ENCODE measurements around the gene RAB1A.

Gene RAB1A

GRCh38 chr2:65136253-65136652 lies 6.3 kb upstream of the RAB1A start:
- TF ChIP-seq FOXM1 (IDR thresholded peaks at IDR 0.05; ENCODE audit: borderline replicate concordance, low read depth), result no peak
- TF ChIP-seq NFIC (IDR thresholded peaks at IDR 0.05), result no peak
- no peak for TF ChIP-seq CEBPB (IDR thresholded peaks at IDR 0.05)
- TF ChIP-seq RAD21 (IDR thresholded peaks at IDR 0.05; ENCODE audit: low read depth), result no peak
- no peak for TF ChIP-seq ZBTB7A (IDR thresholded peaks at IDR 0.05; ENCODE audit: low read depth)
- TF ChIP-seq MAX (IDR thresholded peaks at IDR 0.05), result no peak
- TF ChIP-seq USF1 (IDR thresholded peaks at IDR 0.05), result no peak
- TF ChIP-seq CREB1 (IDR thresholded peaks at IDR 0.05; ENCODE audit: low read depth), result no peak
- no peak for TF ChIP-seq TCF12 (IDR thresholded peaks at IDR 0.05; ENCODE audit: low read depth)
- TF ChIP-seq REST (IDR thresholded peaks at IDR 0.05; ENCODE audit: low read depth), result no peak
- no peak for TF ChIP-seq YY1 (IDR thresholded peaks at IDR 0.05; ENCODE audit: low read depth)

- TF ChIP-seq EP300 (IDR thresholded peaks at IDR 0.05; ENCODE audit: borderline replicate concordance) (no peak), CEBPB (IDR thresholded peaks at IDR 0.05) (no peak), CREB1 (IDR thresholded peaks at IDR 0.05; ENCODE audit: low read depth) (no peak), NFIC (IDR thresholded peaks at IDR 0.05) (no peak), TEAD4 (IDR thresholded peaks at IDR 0.05) (no peak), TCF12 (IDR thresholded peaks at IDR 0.05; ENCODE audit: low read depth) (no peak), RAD21 (IDR thresholded peaks at IDR 0.05; ENCODE audit: low read depth) (no peak)
These were observed 4.3 kb upstream of the RAB1A start for GRCh38 chr2:65134158-65134557.

GRCh38 chr2:65133626-65134025 lies 3.7 kb upstream of the RAB1A start:
- no peak for TF ChIP-seq NFIC (IDR thresholded peaks at IDR 0.05)

GRCh38 chr2:65130664-65131175 lies 814 bp upstream of the RAB1A start:
- no peak for TF ChIP-seq USF1 (IDR thresholded peaks at IDR 0.05)
- TF ChIP-seq ZBTB7A (IDR thresholded peaks at IDR 0.05; ENCODE audit: low read depth), result no peak
- no peak for TF ChIP-seq CREB1 (IDR thresholded peaks at IDR 0.05; ENCODE audit: low read depth)
- no peak for TF ChIP-seq TCF12 (IDR thresholded peaks at IDR 0.05; ENCODE audit: low read depth)
- TF ChIP-seq EGR1 (IDR thresholded peaks at IDR 0.05), result no peak
- TF ChIP-seq CEBPB (IDR thresholded peaks at IDR 0.05), result no peak; the same call in 1 of the 2 replicates
- TF ChIP-seq REST (IDR thresholded peaks at IDR 0.05; ENCODE audit: low read depth), result no peak
- TF ChIP-seq NFIC (IDR thresholded peaks at IDR 0.05), result no peak
- TF ChIP-seq TAF1 (IDR thresholded peaks at IDR 0.05; ENCODE audit: low read depth), result no peak
- TF ChIP-seq YY1 (IDR thresholded peaks at IDR 0.05; ENCODE audit: low read depth), result no peak
- no peak for TF ChIP-seq EP300 (IDR thresholded peaks at IDR 0.05; ENCODE audit: borderline replicate concordance)
- TF ChIP-seq RAD21 (IDR thresholded peaks at IDR 0.05; ENCODE audit: low read depth), result no peak
- no peak for TF ChIP-seq MAX (IDR thresholded peaks at IDR 0.05)
- TF ChIP-seq TEAD4 (IDR thresholded peaks at IDR 0.05), result no peak
- TF ChIP-seq FOXM1 (IDR thresholded peaks at IDR 0.05; ENCODE audit: borderline replicate concordance, low read depth), result no peak

- TF ChIP-seq ZBTB7A (IDR thresholded peaks at IDR 0.05; ENCODE audit: low read depth) (peak; percentile 43; the same call in 1 of the 2 replicates), RAD21 (IDR thresholded peaks at IDR 0.05; ENCODE audit: low read depth) (no peak)
These were observed 550 bp downstream of the RAB1A start for GRCh38 chr2:65129286-65129825.

GRCh38 chr2:65128297-65129190 lies 1.4 kb downstream of the RAB1A start:
- no peak; the same call in 1 of the 2 replicates for TF ChIP-seq USF1 (IDR thresholded peaks at IDR 0.05)
- TF ChIP-seq ZBTB7A (IDR thresholded peaks at IDR 0.05; ENCODE audit: low read depth), result no peak
- TF ChIP-seq TEAD4 (IDR thresholded peaks at IDR 0.05), result no peak
- TF ChIP-seq MAX (IDR thresholded peaks at IDR 0.05), result no peak
- TF ChIP-seq REST (IDR thresholded peaks at IDR 0.05; ENCODE audit: low read depth), result no peak
- no peak for TF ChIP-seq CEBPB (IDR thresholded peaks at IDR 0.05)
- no peak for TF ChIP-seq RAD21 (IDR thresholded peaks at IDR 0.05; ENCODE audit: low read depth)
- TF ChIP-seq TAF1 (IDR thresholded peaks at IDR 0.05; ENCODE audit: low read depth), result no peak
- TF ChIP-seq EGR1 (IDR thresholded peaks at IDR 0.05), result no peak
- TF ChIP-seq TCF12 (IDR thresholded peaks at IDR 0.05; ENCODE audit: low read depth), result no peak
- TF ChIP-seq NFIC (IDR thresholded peaks at IDR 0.05), result no peak
- no peak for TF ChIP-seq CREB1 (IDR thresholded peaks at IDR 0.05; ENCODE audit: low read depth)
- TF ChIP-seq FOXM1 (IDR thresholded peaks at IDR 0.05; ENCODE audit: borderline replicate concordance, low read depth), result no peak
- no peak for TF ChIP-seq YY1 (IDR thresholded peaks at IDR 0.05; ENCODE audit: low read depth)
- TF ChIP-seq EP300 (IDR thresholded peaks at IDR 0.05; ENCODE audit: borderline replicate concordance), result no peak

All from Ishikawa (cell line).